Liver (tissue), 3 donors: Measurements from ENCODE around the gene LLGL2.

ENCODE experiments used
- EGR1 ChIP-seq, 2 donors: IDR thresholded peaks; 2 replicates each; pipeline ENCODE4 v1.6.1; 2016 to 2018; ENCODE audit warnings: antibody characterized with exemption in 2 of 2, low read depth in 2 of 2
- GABPA ChIP-seq, 2 donors: IDR thresholded peaks in 1 of 2; conservative IDR thresholded peaks in 1 of 2; 2 replicates each; pipeline ENCODE4 v1.6.1; 2016; ENCODE audit warnings: antibody characterized with exemption in 2 of 2, mild to moderate bottlenecking in 1 of 2, moderate library complexity in 1 of 2
- HNF4A ChIP-seq, 2 donors: conservative IDR thresholded peaks; 2 replicates each; pipeline ENCODE4 v1.6.1; 2016; ENCODE audit warnings: antibody characterized with exemption in 2 of 2, mild to moderate bottlenecking in 2 of 2
- JUND ChIP-seq, 2 donors: IDR thresholded peaks; 2 replicates each; pipeline ENCODE4 v1.6.1; 2016; ENCODE audit warnings: antibody characterized with exemption in 2 of 2
- NR2F2 ChIP-seq: IDR thresholded peaks from 2 replicates; pipeline ENCODE4 v1.6.1; 2016; ENCODE audit warnings: antibody characterized with exemption
- RAD21 ChIP-seq, 2 donors: IDR thresholded peaks; 2 replicates each; pipeline ENCODE4 v1.6.1; 2016; ENCODE audit warnings: antibody characterized with exemption in 2 of 2, mild to moderate bottlenecking in 2 of 2
- RXRA ChIP-seq, 2 donors: IDR thresholded peaks; 2 replicates each; pipeline ENCODE4 v1.6.1; 2017 to 2018; ENCODE audit warnings: antibody characterized with exemption in 2 of 2, mild to moderate bottlenecking in 1 of 2
- SP1 ChIP-seq: IDR thresholded peaks from 2 replicates; pipeline ENCODE4 v1.6.1; 2018; ENCODE audit warnings: antibody characterized with exemption, mild to moderate bottlenecking
- TAF1 ChIP-seq: conservative IDR thresholded peaks from 2 replicates; pipeline ENCODE4 v1.6.1; 2016; ENCODE audit warnings: antibody characterized with exemption, mild to moderate bottlenecking
- YY1 ChIP-seq: IDR thresholded peaks from 2 replicates; pipeline ENCODE4 v1.6.1; 2016; ENCODE audit warnings: antibody characterized with exemption, mild to moderate bottlenecking
- TF ChIP-seq, protein P1 (sequence below): fragments of 150-350 bp; IDR thresholded peaks from 2 replicates; pipeline ENCODE4 v1.5.1; 2017; ENCODE audit warnings: improper control_type of control experiment, low read depth, low read length; ENCODE audit not compliant: missing input control
- TF ChIP-seq, protein P2 (sequence below): IDR thresholded peaks from 2 replicates; pipeline ENCODE4 v1.6.1; 2016; ENCODE audit warnings: antibody characterized with exemption, mild to moderate bottlenecking
- TF ChIP-seq, protein P3 (sequence below): IDR thresholded peaks from 2 replicates; pipeline ENCODE4 v1.6.1; 2016; ENCODE audit warnings: antibody characterized with exemption
- TF ChIP-seq, protein P4 (sequence below): IDR thresholded peaks from 2 replicates; pipeline ENCODE4 v1.6.1; 2016; ENCODE audit warnings: antibody characterized with exemption
- donor health status: healthy.
- donor health status: healthy.

GRCh38 chr17:75565066-75565465 is 39.6 kb downstream of the LLGL2 start:
- TF ChIP-seq, protein P1, sequence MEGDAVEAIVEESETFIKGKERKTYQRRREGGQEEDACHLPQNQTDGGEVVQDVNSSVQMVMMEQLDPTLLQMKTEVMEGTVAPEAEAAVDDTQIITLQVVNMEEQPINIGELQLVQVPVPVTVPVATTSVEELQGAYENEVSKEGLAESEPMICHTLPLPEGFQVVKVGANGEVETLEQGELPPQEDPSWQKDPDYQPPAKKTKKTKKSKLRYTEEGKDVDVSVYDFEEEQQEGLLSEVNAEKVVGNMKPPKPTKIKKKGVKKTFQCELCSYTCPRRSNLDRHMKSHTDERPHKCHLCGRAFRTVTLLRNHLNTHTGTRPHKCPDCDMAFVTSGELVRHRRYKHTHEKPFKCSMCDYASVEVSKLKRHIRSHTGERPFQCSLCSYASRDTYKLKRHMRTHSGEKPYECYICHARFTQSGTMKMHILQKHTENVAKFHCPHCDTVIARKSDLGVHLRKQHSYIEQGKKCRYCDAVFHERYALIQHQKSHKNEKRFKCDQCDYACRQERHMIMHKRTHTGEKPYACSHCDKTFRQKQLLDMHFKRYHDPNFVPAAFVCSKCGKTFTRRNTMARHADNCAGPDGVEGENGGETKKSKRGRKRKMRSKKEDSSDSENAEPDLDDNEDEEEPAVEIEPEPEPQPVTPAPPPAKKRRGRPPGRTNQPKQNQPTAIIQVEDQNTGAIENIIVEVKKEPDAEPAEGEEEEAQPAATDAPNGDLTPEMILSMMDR: no peak
- TF ChIP-seq RAD21 (IDR thresholded peaks at IDR 0.05) (no peak), RXRA (IDR thresholded peaks at IDR 0.05) (no peak), HNF4A (conservative IDR thresholded peaks at IDR 0.05) (no peak), EGR1 (IDR thresholded peaks at IDR 0.05; ENCODE audit: low read depth in 2 of 2) (no peak), GABPA (IDR thresholded peaks at IDR 0.05 in 1 of 2, conservative IDR thresholded peaks at IDR 0.05 in 1 of 2) (no peak), TAF1 (no peak), SP1 (no peak), JUND (IDR thresholded peaks at IDR 0.05) (no peak), YY1 (no peak), NR2F2 (no peak)
- TF ChIP-seq, protein P2, sequence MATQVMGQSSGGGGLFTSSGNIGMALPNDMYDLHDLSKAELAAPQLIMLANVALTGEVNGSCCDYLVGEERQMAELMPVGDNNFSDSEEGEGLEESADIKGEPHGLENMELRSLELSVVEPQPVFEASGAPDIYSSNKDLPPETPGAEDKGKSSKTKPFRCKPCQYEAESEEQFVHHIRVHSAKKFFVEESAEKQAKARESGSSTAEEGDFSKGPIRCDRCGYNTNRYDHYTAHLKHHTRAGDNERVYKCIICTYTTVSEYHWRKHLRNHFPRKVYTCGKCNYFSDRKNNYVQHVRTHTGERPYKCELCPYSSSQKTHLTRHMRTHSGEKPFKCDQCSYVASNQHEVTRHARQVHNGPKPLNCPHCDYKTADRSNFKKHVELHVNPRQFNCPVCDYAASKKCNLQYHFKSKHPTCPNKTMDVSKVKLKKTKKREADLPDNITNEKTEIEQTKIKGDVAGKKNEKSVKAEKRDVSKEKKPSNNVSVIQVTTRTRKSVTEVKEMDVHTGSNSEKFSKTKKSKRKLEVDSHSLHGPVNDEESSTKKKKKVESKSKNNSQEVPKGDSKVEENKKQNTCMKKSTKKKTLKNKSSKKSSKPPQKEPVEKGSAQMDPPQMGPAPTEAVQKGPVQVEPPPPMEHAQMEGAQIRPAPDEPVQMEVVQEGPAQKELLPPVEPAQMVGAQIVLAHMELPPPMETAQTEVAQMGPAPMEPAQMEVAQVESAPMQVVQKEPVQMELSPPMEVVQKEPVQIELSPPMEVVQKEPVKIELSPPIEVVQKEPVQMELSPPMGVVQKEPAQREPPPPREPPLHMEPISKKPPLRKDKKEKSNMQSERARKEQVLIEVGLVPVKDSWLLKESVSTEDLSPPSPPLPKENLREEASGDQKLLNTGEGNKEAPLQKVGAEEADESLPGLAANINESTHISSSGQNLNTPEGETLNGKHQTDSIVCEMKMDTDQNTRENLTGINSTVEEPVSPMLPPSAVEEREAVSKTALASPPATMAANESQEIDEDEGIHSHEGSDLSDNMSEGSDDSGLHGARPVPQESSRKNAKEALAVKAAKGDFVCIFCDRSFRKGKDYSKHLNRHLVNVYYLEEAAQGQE: no peak
- TF ChIP-seq, protein P3, sequence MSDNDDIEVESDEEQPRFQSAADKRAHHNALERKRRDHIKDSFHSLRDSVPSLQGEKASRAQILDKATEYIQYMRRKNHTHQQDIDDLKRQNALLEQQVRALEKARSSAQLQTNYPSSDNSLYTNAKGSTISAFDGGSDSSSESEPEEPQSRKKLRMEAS: no peak
- TF ChIP-seq, protein P4, sequence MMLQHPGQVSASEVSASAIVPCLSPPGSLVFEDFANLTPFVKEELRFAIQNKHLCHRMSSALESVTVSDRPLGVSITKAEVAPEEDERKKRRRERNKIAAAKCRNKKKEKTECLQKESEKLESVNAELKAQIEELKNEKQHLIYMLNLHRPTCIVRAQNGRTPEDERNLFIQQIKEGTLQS: no peak
